Panc1 (cell line): ENCODE data around the gene ENPP3.

Experiments
- CTCF ChIP-seq: fragments of 450-650 bp; IDR thresholded peaks from 2 replicates; pipeline ENCODE4 v1.5.1; 2017; ENCODE audit warnings: mild to moderate bottlenecking
- REST ChIP-seq, 2 experiments: IDR thresholded peaks; 2 replicates each; pipeline ENCODE4 v1.6.1; 2011 to 2012; ENCODE audit warnings: low read depth in 2 of 2, control low read depth in 1 of 2, low read length in 1 of 2, mild to moderate bottlenecking in 1 of 2, moderate library complexity in 1 of 2; ENCODE audit not compliant: insufficient read depth in 1 of 2

DNA sequence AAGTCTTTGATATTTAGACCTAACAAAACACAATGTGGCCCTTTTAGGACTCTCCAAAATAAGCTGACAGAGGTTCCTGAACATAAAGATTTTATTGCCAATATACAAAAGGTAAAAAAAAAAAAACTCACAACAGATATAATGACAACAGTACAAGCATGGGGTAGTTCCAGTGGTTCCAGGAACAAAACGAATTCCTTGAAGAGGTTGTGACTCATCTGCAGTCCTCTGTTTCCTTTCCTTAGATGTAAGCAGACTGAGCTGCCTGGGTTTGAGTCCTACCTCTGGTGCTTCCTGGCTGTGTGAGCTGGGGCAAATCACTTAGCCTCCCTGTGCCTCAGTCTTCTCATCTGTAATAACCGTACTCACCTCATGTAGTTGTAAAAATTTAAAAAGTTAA is 87.0 kb downstream of the ENPP3 start:
- TF ChIP-seq CTCF (no peak), REST (IDR thresholded peaks at IDR 0.05; ENCODE audit: insufficient read depth in 1 of 2, low read depth in 2 of 2, low read length in 1 of 2) (no peak)
